ENCODE data around the gene PTTG1IP.

Gene PTTG1IP

GRCh38 chr21:44895859-44896258, 22.4 kb upstream of the PTTG1IP start:
- no peak for DNase-seq

DNA sequence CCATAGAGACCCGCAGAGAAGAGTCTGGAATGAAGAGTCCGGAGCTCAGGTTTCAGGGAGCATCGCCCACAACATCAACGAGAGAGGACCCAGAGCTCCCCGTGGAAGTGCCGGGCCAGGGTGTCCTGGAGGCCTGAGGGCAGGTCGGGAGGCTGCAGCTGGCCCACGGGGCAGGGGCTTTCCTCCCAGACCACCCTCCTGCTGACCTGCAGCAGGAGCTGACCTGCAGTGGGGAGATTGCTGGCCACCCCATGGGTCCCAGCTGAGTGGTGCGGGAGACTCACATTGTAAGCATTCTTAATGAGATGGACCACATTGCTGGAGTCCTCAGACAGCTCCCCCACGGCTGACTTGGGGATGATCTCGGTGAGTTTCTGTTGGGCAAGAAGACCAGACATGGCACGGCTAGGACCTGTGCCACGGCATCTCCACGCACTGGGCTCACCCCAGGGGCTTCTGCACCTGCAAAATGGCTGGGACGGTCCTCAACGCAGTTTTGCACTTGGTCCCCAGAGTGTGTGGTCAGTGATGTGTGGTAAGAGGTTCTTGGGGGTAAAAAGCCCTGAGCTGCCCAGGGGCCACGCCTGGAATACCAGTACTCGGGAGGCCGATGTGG, 21.3 kb upstream of the PTTG1IP start:
- no peak for DNase-seq

DNA sequence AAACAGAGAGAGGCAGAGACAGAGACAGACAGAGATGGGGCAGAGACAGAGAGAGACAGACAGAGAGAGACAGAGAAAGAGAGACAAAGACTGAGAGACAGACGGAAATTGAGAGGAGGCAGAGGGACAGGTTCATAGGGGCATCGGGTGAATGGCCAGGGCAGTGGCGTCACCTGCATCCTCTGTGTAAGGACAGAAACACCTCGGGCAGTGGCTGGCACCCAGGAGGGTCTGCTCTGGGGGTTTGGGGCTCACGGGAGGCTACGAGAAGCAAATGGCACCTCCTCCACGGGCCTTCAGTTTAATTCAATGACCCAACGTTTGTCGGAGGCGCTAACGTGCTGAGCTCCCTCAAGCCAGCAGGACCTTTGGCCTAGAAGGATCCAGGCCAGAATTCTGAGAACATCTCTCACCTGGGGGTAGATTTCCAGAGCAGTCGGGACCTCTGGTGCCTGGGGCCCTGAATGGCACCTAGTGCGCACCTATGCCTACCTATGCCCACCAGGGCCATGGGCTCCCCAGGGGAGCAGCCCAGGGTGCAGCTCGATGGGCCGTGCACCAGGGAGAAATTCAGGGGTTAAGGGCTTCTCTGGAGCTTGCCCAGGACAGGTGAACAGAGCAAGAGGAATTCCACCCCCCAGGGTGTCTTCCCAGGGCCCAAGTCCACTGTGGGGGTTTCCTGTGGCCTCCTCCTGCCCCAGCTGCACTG, 20.6 kb upstream of the PTTG1IP start:
- DNase-seq, result no peak

DNA sequence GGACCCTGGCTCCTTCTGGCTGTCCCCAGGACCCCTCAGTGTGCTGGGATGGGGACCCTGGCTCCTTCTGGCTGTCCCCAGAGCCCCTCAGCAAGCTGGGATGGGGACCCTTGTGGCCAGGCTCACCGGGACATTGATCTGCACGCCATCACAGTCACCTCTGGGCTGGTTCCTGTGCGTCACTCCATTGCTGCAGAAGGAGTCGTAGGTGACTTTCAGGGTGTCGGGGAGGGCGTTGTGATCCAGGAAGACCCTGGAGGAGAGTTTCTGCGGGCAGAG, 19.7 kb upstream of the PTTG1IP start:
- DNase-seq, result no peak

GRCh38 chr21:44892536-44893277, 19.2 kb upstream of the PTTG1IP start:
- peak; percentile 73 for DNase-seq

- DNase-seq, result no peak
Observed at GRCh38 chr21:44892095-44892494, 18.6 kb upstream of the PTTG1IP start.

GRCh38 chr21:44891631-44892031, 18.1 kb upstream of the PTTG1IP start:
- DNase-seq, result no peak

GRCh38 chr21:44890961-44891541, 17.6 kb upstream of the PTTG1IP start:
- no peak for DNase-seq

GRCh38 chr21:44890338-44890931, 16.9 kb upstream of the PTTG1IP start:
- DNase-seq, result no peak

DNA sequence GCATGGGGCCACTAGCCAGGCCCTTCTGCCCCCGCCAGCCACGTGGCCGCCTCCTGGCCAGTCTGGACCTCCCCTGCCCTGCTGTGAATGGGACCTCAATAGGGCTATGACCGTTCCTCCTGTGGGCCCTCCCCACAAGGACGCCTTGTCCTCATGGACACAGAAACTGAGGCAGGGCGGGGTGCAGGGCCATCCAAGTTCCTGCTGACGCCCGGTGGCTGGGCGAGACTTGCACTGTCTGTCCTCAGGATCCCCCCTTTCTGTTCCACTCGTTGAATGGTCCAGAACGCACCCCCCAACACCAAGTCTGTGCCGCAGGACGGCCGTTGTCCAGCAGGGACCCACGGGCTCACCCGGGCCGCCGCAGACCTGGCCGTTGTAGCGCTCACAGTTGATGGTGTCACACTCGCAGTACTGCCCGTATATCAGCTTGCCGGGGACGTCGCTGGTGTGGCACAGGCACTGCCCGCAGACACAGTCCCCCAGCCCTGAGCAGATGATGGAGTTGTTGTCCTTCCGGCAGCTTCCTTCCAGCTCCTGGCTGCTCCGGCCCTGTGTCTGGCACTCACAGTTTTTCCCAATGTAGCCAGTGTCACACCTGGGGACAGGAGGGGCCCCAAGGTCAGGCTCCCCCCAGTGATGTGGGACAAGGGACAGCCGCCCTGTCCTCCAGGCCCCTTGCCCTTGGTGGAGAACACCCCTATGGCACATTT, 16.3 kb upstream of the PTTG1IP start:
- no peak for DNase-seq

DNA sequence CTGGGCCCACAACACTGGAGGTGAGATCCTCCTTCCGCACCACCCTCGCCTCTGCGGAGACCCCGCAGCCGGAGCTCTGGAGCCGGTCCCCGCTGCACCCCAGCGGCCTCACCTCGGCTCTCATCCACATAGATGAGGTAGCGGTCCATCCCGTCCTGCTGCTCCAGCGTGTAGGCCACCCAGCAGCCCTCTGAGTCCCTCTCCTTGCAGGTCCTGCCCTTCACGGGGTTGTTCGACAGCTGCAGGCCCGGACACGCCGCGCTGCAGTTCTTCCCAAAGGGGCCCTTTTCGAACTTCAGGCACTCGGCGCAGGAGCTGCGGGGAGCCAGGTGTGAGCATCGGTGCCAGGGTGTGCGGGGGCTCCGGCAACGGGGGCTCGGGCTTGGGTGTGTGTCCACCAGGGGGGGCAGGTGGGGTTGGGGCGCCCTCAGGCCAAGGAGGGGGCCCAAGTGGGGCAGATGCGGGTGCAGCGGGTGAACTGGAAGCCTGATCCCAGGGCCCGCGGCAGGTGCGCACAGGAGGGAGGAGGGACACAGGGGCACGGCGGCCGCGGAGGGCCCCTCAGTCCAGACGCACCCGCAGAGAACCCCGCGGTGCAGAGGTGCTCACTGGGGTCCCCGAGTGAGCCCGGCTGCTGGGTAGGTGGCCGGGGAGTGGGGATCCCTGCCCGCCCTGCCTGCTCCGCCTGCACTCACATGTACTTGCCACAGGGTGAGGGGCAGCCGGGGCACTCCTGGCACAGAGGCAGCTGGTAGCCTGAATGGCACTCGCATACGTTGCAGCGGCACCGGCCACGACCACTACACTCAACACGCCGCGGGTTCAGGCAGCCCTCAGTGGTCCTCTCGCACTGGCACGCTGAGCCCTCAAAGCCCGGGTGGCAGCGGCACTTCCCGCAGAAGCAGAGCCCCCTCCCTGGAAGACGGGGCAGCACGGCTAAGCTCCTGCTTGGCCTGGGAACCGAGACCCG, 15.4 kb upstream of the PTTG1IP start:
- DNase-seq, result no peak

DNA sequence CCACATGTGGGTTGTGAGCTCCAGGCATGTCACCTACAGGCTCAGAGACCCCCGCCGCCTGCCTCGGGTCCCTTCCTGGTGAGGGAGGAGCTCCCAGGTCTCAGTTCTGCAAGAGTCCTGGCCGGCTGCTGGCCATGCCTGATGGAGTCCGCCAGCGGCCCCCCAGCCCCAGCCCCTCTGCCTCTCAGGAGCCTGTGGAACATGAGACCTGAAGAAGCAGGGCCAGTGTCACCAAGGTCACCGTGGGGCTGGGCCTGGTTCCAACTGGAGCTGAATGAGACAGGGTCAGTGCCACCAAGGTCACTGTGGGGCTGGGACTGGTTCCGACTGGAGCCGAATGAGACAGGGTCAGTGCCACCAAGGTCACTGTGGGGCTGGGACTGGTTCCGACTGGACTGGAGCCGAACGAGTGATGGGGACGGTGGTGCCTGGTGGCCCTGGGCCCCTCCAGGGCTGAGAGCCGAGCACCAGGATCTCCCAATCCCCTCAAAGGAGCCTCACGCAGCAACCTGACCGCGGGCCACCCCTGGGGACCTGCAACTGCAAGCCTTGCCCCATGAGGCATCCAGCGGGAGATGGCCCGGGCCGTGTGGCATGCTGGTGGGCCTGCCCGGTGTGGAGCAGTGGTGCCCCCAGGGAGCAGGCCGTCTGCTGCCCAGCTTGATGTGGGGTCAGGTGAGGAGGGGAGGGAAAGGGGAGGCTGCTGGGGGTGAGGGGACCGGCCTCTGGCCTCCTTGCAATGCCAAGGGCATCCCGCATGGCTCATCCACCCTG, 14.5 kb upstream of the PTTG1IP start:
- DNase-seq, result no peak

DNA sequence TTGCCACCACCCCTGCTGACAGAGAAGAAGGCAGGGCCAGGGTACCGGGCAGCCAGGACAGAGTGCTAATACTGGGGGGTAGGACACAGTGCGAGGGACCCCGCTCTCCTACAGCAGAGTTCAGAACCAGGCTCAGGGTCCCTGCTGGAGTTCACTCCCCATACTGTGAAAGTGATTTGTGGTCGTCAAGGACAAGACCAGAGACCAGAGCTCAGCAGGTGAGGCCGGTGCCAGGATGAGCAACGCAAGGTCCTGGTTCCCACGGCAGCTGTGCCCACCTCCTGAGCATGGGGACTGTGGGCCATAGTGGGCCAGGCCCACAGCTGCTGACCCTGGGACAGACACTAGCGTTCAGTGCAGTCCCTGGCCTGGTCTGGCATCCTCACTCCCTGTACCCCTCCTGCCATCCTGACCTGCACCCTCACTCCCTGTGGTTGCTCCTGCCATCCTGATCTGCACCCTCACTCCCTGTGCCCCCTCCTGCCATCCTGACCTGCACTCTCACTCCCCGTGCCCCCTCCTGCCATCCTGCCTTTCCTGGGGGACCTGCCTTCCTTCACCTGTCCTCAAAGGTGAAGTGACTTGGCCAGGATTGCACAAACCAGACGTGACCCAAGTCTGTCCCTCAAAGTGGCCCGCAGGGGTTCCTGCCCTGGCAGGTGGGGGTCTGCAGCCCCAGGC, 13.8 kb upstream of the PTTG1IP start:
- DNase-seq, result no peak

- DNase-seq, result no peak
Observed at GRCh38 chr21:44886113-44887075, 12.9 kb upstream of the PTTG1IP start.

DNA sequence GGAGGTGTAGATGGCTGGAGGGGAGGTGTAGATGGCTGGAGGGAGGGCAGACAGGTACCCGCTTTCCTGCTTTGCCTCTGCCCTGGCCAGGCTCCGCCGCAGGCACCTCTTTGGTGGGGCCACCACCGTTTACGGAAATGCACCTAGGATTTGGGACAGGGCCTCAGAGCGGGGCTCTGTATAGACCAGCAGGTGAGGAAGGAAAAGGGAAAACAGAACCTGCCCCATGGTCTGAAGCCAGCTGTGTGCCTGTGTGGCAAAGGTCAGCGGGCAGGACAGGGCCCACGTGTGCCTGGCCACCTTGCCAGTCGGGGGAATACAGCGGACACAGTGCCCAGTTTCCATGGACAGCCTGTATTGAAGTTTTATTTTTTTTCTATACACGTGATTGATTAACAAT, 12.1 kb upstream of the PTTG1IP start:
- no peak for DNase-seq

- no peak for DNase-seq
Observed at GRCh38 chr21:44884097-44884496, 10.6 kb upstream of the PTTG1IP start.

DNA sequence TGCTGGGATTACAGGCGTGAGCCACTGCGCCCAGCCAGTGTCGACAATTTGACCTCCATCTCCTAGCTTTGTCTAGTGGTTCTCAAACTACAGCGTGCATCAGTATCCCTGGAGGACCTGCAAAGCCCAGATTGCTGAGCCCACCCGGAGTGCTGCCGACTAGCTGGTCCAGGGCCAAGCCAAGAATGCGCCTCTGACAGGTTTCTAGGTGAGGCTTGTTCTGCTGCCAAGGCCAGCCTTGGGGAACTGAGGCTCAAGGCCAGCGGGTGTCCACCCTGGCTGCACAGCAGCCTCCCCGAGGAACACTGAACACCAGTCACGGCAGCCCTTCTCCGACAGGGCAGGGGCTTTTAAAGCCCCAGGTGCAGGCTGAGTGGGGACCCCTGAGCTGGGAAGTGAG, 9.8 kb upstream of the PTTG1IP start:
- no peak for DNase-seq

GRCh38 chr21:44881198-44881872, 7.8 kb upstream of the PTTG1IP start:
- peak; percentile 54 for DNase-seq
